ENCODE data around the gene RNH1.

Gene RNH1

DNA sequence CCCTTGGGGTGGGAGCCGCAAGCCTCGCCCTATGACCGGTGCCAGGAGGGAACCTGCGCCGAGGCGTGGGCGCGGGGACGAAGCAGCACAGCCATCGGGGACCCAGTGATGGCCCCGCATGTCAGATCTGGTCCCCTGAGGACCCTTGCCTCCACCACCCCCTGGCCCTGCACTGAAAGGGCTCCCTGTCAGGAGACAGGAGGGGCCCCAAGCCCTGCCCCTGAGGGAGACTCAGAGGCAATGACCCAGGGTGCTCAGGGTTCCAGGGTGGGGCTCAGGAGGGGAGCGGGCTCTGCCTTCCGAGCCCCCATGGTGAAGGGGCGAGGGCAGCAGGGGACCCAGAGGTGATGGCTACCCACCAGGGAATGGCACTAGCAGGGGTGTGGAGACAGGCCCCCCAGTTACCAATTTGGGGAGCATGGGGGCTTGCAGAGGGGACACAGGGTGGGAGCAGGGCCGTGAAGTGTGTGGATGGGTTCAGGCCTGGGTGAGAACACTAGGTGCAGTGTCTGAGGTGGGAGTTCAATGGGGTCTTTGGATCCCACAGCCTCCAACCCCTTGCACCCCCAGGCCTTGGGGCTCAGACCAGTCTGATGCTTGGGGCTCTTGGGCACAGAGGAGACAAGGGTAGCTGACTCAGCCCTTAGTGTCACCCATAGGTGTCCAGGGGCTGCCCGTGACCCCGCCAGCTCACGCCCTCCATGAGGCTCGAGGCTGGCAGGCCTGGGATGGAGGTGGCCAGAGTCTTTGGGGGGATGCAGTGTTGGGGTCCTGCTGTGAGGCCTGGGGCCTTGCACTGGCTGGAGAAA lies 30.8 kb upstream of the RNH1 start:
- DNase-seq (ENCODE audit: low read depth, low spot score), result no peak

- DNase-seq (ENCODE audit: low read depth, low spot score), result no peak
Measured at GRCh38 chr11:536841-537621, 30.0 kb upstream of the RNH1 start, which contains the start of gene LRRC56. LRRC56 (plus strand) TSS chr11:537527; CDS start chr11:540685, 3,158 bp downstream.

DNA sequence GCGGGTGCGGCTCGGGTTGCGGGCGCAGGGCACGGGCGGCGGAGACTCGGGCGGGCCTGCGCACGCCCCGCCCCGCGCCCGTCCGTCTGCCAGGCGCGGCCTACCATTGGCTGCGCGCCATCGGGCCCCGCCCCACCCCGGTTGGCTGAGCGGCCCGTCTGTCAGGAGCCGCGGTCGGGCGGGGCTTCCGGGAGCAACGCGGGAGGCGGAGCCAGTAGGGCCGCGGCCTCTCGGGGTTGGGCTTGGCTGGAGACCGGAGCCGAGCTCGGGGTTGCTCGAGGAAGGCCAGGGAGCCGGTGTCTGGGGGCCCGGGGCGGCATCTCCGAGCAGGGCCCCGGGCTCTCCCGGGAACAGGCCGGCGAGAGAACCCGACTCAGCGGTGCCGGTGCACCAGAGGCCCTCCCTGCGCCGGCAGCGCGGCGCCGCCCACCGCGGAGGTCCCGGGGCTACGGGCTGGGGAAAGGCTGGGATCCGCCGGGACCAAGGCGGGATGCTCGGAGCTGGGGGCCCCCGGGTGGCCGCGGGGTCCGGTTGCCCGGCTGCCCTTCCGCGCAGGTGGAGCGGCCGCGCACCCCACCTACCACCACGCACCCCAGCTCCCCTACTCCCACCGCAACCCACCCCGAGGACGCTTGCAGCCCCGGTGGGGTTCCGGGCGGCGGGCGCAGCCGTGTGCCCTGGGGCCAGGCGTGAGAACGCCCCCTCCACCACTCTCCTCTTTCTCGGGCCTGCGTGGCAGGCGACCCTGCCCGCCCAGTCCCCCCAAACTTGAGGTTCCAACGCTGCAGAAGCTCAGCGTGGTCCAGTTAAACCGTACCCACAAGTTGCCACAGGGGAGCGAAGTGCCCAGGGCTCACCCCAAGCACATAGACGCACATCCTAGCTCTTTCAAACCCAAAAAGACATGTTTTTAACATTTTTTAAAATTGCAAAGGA lies 28.7 kb upstream of the RNH1 start, which contains the start of gene HRAS:
HRAS (minus strand) TSS at position 58 of the 936 bp plus-strand sequence.
- peak; percentile 88 for DNase-seq (ENCODE audit: low read depth, low spot score)

DNA sequence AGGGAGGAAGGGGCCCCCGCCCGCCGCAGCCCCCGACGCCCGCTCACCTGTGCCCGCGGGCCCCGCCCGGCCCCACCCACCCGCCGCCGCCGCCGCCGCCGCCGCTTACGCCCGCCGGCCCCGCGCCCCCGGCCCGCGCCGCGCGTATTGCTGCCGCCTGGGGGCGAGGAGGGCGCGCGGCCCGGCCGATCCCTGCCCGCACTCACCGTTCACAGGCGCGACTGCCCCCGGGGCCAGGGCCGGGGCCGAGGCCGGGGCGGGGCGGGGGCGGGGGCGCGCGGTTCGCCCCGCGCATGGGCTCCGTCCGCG lies 28.1 kb upstream of the RNH1 start:
- DNase-seq (ENCODE audit: low read depth, low spot score), result no peak

GRCh38 chr11:534396-535209 lies 27.6 kb upstream of the RNH1 start:
- no peak for DNase-seq (ENCODE audit: low read depth, low spot score)

DNA sequence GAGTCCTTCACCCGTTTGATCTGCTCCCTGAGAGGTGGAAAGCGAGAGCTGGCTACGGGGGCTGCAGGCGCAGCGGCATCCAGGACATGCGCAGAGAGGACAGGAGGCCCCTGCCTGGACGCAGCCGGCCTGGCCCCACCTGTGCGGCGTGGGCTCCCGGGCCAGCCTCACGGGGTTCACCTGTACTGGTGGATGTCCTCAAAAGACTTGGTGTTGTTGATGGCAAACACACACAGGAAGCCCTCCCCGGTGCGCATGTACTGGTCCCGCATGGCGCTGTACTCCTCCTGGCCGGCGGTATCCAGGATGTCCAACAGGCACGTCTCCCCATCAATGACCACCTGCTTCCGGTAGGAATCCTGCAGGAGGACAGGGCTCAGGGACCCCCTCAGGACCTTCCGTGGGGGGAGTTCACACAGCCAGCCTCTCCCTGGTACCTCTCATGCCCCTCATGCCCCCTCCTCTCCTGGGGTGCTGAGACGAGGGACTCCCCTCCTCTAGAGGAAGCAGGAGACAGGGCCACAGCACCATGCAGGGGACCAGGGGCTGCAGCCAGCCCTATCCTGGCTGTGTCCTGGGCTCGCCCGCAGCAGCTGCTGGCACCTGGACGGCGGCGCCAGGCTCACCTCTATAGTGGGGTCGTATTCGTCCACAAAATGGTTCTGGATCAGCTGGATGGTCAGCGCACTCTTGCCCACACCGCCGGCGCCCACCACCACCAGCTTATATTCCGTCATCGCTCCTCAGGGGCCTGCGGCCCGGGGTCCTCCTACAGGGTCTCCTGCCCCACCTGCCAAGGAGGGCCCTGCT lies 26.7 kb upstream of the RNH1 start:
- DNase-seq (ENCODE audit: low read depth, low spot score), result no peak

- no peak for DNase-seq (ENCODE audit: low read depth, low spot score)
Measured at GRCh38 chr11:532986-533585, 26.0 kb upstream of the RNH1 start.

DNA sequence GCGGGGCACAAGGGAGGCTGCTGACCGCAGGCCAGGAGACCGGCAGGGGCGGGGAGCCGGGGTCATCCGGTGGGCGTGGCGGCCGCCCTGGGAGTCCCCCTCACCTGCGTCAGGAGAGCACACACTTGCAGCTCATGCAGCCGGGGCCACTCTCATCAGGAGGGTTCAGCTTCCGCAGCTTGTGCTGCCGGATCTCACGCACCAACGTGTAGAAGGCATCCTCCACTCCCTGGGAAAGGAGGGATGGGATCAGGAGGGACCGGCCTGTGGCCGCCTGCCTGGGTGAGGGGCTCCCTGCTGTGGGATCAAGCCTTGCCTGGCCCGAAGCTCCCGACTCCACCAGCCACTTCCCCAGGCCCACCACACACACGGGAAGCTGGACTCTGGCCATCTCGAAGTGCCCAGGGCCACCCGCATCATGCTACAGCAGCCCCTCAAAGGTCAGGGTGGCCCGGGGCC lies 25.5 kb upstream of the RNH1 start:
- DNase-seq (ENCODE audit: low read depth, low spot score), result no peak

DNA sequence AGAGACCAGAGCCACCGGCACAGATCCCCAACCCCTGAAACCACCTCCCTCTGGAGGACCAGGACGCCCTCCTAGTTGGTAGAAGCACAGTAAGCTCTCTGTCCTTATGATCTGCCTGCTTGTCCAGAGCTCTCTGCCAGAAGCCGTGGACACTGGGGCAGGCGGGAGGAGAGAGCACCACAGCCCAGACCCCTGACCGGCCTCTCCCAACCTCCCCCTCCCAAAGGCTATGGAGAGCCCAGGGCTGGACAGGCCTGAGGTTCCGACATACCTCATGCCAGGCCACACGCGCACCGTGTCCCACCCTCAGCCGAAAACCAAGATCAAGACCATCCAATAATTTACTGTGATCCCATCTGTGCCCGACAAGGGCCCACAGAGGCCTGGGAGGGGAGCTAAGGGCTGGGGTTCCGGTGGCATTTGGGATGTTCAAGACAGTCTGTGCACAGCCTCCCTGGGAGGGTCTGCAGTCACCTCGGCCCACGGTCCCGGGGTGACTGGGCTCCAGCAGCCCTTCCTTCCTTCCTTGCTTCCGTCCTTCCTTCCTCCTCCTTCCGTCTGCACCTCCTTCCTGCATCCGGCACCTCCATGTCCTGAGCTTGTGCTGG lies 25.0 kb upstream of the RNH1 start:
- no peak for DNase-seq (ENCODE audit: low read depth, low spot score)

GRCh38 chr11:530960-531831 lies 24.2 kb upstream of the RNH1 start:
- DNase-seq (ENCODE audit: low read depth, low spot score), result no peak

GRCh38 chr11:529728-530411 lies 22.8 kb upstream of the RNH1 start:
- DNase-seq (ENCODE audit: low read depth, low spot score), result no peak

GRCh38 chr11:528815-529727 lies 22.0 kb upstream of the RNH1 start:
- DNase-seq (ENCODE audit: low read depth, low spot score), result no peak

DNA sequence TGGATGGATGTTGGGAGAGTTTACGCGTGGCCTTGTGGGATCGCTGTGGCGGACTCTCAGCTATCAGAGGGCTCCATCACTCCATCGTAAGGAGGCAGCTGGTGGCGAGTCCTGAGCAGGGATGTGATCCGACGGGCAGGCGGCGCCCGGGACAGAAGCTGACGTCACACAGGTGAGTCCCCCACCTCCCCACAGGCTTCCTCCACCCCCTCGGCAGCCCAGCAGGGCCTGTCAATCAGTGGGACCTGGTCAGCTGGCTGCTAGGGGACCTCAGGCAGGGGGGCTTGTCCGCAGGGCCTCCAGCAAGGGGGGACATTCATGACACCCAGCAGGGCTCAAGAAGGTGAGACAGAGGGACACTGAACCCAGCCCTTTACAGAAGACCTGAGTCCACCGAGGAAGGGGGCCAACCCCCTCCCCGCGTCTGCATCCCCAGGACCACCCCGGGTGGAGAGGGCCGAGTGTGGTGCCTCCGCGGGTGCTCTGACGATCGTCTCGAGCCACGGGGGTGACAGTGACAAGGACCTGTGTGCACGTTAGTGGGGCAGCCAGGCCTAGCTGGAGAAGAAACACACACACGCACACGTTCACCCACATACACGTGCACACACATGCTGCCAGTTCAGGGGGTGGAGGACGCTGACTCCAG lies 21.2 kb upstream of the RNH1 start:
- no peak for DNase-seq (ENCODE audit: low read depth, low spot score)

DNA sequence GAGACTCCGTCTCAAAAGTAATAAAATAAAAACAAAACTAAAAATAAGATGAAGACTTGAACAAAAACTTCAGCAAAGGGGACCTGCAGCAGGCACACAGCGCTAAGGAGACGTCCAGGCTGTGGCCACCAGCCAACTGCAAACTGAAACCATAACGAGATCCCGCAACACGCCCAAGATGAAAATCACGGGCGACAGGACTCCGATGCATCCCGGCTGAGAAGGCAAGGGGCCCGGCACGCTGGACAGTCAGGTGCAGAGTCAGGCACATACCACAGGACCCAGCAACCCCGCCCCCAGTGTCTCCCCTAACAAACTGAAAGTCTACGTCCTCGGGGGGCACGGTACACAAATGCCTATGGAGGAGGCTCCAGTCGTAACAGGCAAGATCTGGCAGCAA lies 19.1 kb upstream of the RNH1 start:
- DNase-seq (ENCODE audit: low read depth, low spot score), result no peak

- DNase-seq (ENCODE audit: low read depth, low spot score), result no peak
Measured at GRCh38 chr11:521177-521688, 14.2 kb upstream of the RNH1 start.
